A549 (cell line): ENCODE measurements around the gene PMFBP1. TPM values are rescaled to one million over a fixed set of nuclear protein-coding genes. Genes with fewer than 3 reads are reported as not detected.
A peak's percentile ranks its signal among the peaks of the same experiment; 100 is the strongest.

Source experiments
- ATAC-seq, 2 experiments: fragments of 200-7000 bp in 1 of 2; fragments of >200 bp in 1 of 2; cut with Nextera tagmentation in 1 of 2; cut with Tn5 transposase in 1 of 2; 3 replicates each; pipeline versions ENCODE4 v1.8.0 to v1.9.1; 2018 to 2020; ENCODE audit warnings: mild to moderate bottlenecking in 1 of 2, moderate library complexity in 1 of 2
- CTCF ChIA-PET: fragments of 300-600 bp; sonication (Branson Sonifier 250); formaldehyde crosslinking; extraction: SDS; loops from one replicate; lab custom pipeline; 2021; ENCODE audit warnings: antibody characterized with exemption, inconsistent platforms; lab: Yijun Ruan, JAX
- POLR2A ChIA-PET: fragments of 350-600 bp; formaldehyde crosslinking; extraction: SDS; loops from one replicate; lab custom pipeline; 2021; ENCODE audit warnings: antibody characterized with exemption, inconsistent platforms; lab: Yijun Ruan, JAX
- DNase-seq, 2 experiments: peaks; one replicate each; pipeline versions ENCODE4 v3.0.0 to v3.0.0-alpha.2; 2011 to 2016; ENCODE audit warnings: low read depth in 1 of 2, low spot score in 1 of 2
- FAIRE-seq: peaks from 2 replicates; lab custom pipeline; 2011; peaks lifted over from hg19 to GRCh38; lab: Jason Lieb, UNC
- H3K27ac ChIP-seq, 2 experiments: fragments of >200 bp; sonication (Bioruptor Twin); formaldehyde crosslinking; 3 replicates each; pipeline ENCODE4 v1.5.1; 2016 to 2017
- H3K4me1 ChIP-seq: fragments of >200 bp; sonication (Bioruptor Twin); formaldehyde crosslinking; 3 replicates; pipeline ENCODE4 v1.6.1; 2016
- H3K4me2 ChIP-seq: fragments of >200 bp; sonication (Bioruptor Twin); formaldehyde crosslinking; 3 replicates; pipeline ENCODE4 v1.6.1; 2016
- H3K4me3 ChIP-seq: fragments of >200 bp; sonication (Bioruptor Twin); formaldehyde crosslinking; 3 replicates; pipeline ENCODE4 v1.5.1; 2016
- H3K9me3 ChIP-seq: fragments of >200 bp; sonication (Bioruptor Twin); formaldehyde crosslinking; 3 replicates; pipeline ENCODE4 v1.6.1; 2016
- ATOH8 ChIP-seq: fragments of 250-450 bp; sonication (Bioruptor Pico); IDR thresholded peaks from 2 replicates; pipeline ENCODE4 v1.5.0; 2020; ENCODE audit warnings: low read depth, mild to moderate bottlenecking, moderate library complexity
- BHLHE40 ChIP-seq: IDR thresholded peaks from 2 replicates; pipeline ENCODE4 v1.6.1; 2012; ENCODE audit warnings: low read depth, low read length, inconsistent platforms
- CHD2 ChIP-seq: fragments of 150-350 bp; IDR thresholded peaks from 2 replicates; pipeline ENCODE4 v1.6.1; 2014; ENCODE audit warnings: low read length; ENCODE audit not compliant: partially characterized antibody
- CHD4 ChIP-seq: fragments of 200-600 bp; sonication (generic); IDR thresholded peaks from 2 replicates; pipeline ENCODE4 v1.6.1; 2016; ENCODE audit warnings: antibody characterized with exemption, mild to moderate bottlenecking, borderline replicate concordance
- CTCF ChIP-seq: fragments of >200 bp; sonication (Bioruptor Twin); formaldehyde crosslinking; IDR thresholded peaks from 3 replicates; pipeline ENCODE4 v1.5.1; 2016
- FOSL2 ChIP-seq, 2 experiments: fragments of 450-650 bp in 1 of 2; fragments of >200 bp in 1 of 2; sonication (Bioruptor Twin) in 1 of 2; formaldehyde crosslinking; IDR thresholded peaks; 2 replicates each; pipeline versions ENCODE4 v1.5.0 to v1.6.1; 2016 to 2020; ENCODE audit warnings: mild to moderate bottlenecking in 1 of 2, moderate library complexity in 1 of 2
- HDAC2 ChIP-seq: fragments of 200-600 bp; sonication (generic); IDR thresholded peaks from 2 replicates; pipeline ENCODE4 v1.6.1; 2016
- HES2 ChIP-seq: fragments of >200 bp; sonication (Bioruptor Twin); formaldehyde crosslinking; IDR thresholded peaks from 2 replicates; pipeline ENCODE4 v1.6.1; 2016
- HEYL ChIP-seq: fragments of 250-450 bp; sonication (Bioruptor Pico); IDR thresholded peaks from 2 replicates; pipeline ENCODE4 v1.8.0; 2021; ENCODE audit warnings: mild to moderate bottlenecking, moderate library complexity
- HOXA7 ChIP-seq: fragments of 250-450 bp; sonication (Bioruptor Pico); IDR thresholded peaks from 2 replicates; pipeline ENCODE4 v1.5.0; 2020; ENCODE audit warnings: mild to moderate bottlenecking, moderate library complexity
- HOXB13 ChIP-seq: fragments of 250-450 bp; sonication (Bioruptor Pico); IDR thresholded peaks from 2 replicates; pipeline ENCODE4 v1.5.0; 2020; ENCODE audit warnings: low read depth, mild to moderate bottlenecking, moderate library complexity
- JUN ChIP-seq, 2 experiments: fragments of >200 bp; sonication (Bioruptor Twin); formaldehyde crosslinking; IDR thresholded peaks; 2 replicates in 1 of 2; 3 replicates in 1 of 2; pipeline ENCODE4 v1.6.1; 2016 to 2017
- JUNB ChIP-seq: fragments of >200 bp; sonication (Bioruptor Twin); formaldehyde crosslinking; IDR thresholded peaks from 2 replicates; pipeline ENCODE4 v1.6.1; 2016
- KDM1A ChIP-seq: fragments of 200-600 bp; sonication (generic); IDR thresholded peaks from 2 replicates; pipeline ENCODE4 v1.6.1; 2016; ENCODE audit warnings: low read depth, mild to moderate bottlenecking
- KDM5A ChIP-seq: fragments of 200-600 bp; sonication (generic); IDR thresholded peaks from 2 replicates; pipeline ENCODE4 v1.6.1; 2016; ENCODE audit warnings: antibody characterized with exemption, mild to moderate bottlenecking
- MAX ChIP-seq: IDR thresholded peaks from 2 replicates; pipeline ENCODE4 v1.6.1; 2012
- MYC ChIP-seq: IDR thresholded peaks from 2 replicates; pipeline ENCODE4 v1.6.1; 2012; ENCODE audit warnings: mild to moderate bottlenecking, inconsistent platforms, low read length, improper control_type of control experiment, borderline replicate concordance
- NPAS2 ChIP-seq: fragments of 250-450 bp; sonication (Bioruptor Pico); IDR thresholded peaks from 2 replicates; pipeline ENCODE4 v1.8.0; 2022; ENCODE audit warnings: mild to moderate bottlenecking, moderate library complexity, borderline replicate concordance
- PBX3 ChIP-seq: IDR thresholded peaks from 2 replicates; pipeline ENCODE4 v1.6.1; 2012
- POLR2A ChIP-seq: IDR thresholded peaks from 2 replicates; pipeline ENCODE4 v1.6.1; 2012; ENCODE audit warnings: mild to moderate bottlenecking, low read length
- POLR2AphosphoS2 ChIP-seq: conservative IDR thresholded peaks from 2 replicates; pipeline ENCODE4 v1.6.1; 2012; ENCODE audit warnings: low read length, improper control_type of control experiment, inconsistent platforms
- RAD21 ChIP-seq, 2 experiments: fragments of >200 bp in 1 of 2; sonication (Bioruptor Twin) in 1 of 2; formaldehyde crosslinking in 1 of 2; IDR thresholded peaks in 1 of 2; conservative IDR thresholded peaks in 1 of 2; 2 replicates in 1 of 2; 3 replicates in 1 of 2; pipeline ENCODE4 v1.6.1; 2012 to 2018; ENCODE audit warnings: inconsistent platforms in 1 of 2
- RCOR1 ChIP-seq: fragments of 150-350 bp; IDR thresholded peaks from 2 replicates; pipeline ENCODE4 v1.6.1; 2014; ENCODE audit warnings: antibody characterized with exemption, low read length, low read depth
- RNF2 ChIP-seq: fragments of 200-600 bp; sonication (generic); IDR thresholded peaks from 2 replicates; pipeline ENCODE4 v1.6.1; 2016; ENCODE audit warnings: low read depth, mild to moderate bottlenecking, antibody characterized with exemption, moderate library complexity, borderline replicate concordance
- SMC3 ChIP-seq: fragments of >200 bp; sonication (Bioruptor Twin); formaldehyde crosslinking; IDR thresholded peaks from 3 replicates; pipeline ENCODE4 v1.6.1; 2018; ENCODE audit warnings: inconsistent platforms
- TP53 ChIP-seq: fragments of 250-450 bp; sonication (Bioruptor Pico); IDR thresholded peaks from 2 replicates; pipeline ENCODE4 v1.5.0; 2021; ENCODE audit warnings: mild to moderate bottlenecking, moderate library complexity
- USF2 ChIP-seq: fragments of 450-650 bp; IDR thresholded peaks from 2 replicates; pipeline ENCODE4 v1.6.1; 2014; ENCODE audit warnings: antibody characterized with exemption
- ZC3H11A ChIP-seq: fragments of 450-650 bp; IDR thresholded peaks from 2 replicates; pipeline ENCODE4 v1.6.1; 2014; ENCODE audit warnings: antibody characterized with exemption, mild to moderate bottlenecking
- ZFP36 ChIP-seq: fragments of 450-650 bp; IDR thresholded peaks from 2 replicates; pipeline ENCODE4 v1.6.1; 2014; ENCODE audit warnings: borderline replicate concordance; ENCODE audit not compliant: partially characterized antibody
- WGBS: methylation state at CpG from one replicate; pipeline ENCODE4 v1.1.6; 2017; ENCODE audit errors: missing lambda C conversion rate; 5-methylcytosine and 5-hydroxymethylcytosine counted together
- polyA plus RNA-seq, 4 experiments: library from polyadenylated mRNA; depleted of rRNA in 3 of 4; stranded (reverse); fragments of >200 nt; fragmentation: RNase III in 1 of 4; extraction: RNeasy Plus Mini Kit Qiagen cat#74134 plus additional on column Dnase treatment in 1 of 4; gene quantifications; 2 replicates in 3 of 4; 3 replicates in 1 of 4; pipeline ENCODE4 v1.2.3, GENCODE V29; 2011 to 2017

PMFBP1 gene
- polyA plus RNA-seq, 2 of the 4 experiments (the other 2 are of a cell fraction) = 0.05 to 0.22 TPM

- H3K27ac ChIP-seq = no peak overlapping the region
- 85% methylated on average over 6 of the region's 9 CpGs for WGBS
- TF ChIP-seq KDM5A (no peak), KDM1A (no peak), FOSL2 (IDR thresholded peaks at IDR 0.05) (no peak), FOSL2 (CRISPR knock-in tag; IDR thresholded peaks at IDR 0.05) (no peak), ATOH8 (CRISPR knock-in tag) (no peak), POLR2AphosphoS2 (no peak), HES2 (no peak), HEYL (CRISPR knock-in tag) (no peak), JUN (IDR thresholded peaks at IDR 0.05) (no peak)
- TF ChIP-seq, all 56 proteins: peak for 0
- DNase-seq (no peak), FAIRE-seq (no peak), ATAC-seq (no peak)
- Histone ChIP-seq H3K4me2 (no peak overlapping the region), H3K9me3 (no peaks in the 10 kb centered on the region), H3K4me1 (no peaks in the 10 kb centered on the region), H3K4me3 (no peak overlapping the region)
- ChIA-PET POLR2A (no interaction called here), CTCF (no interaction called here)
Measured at GRCh38 chr16:72104905-72105304, 67.0 kb downstream of the PMFBP1 start.

- 87% methylated on average over 10 of the region's 10 CpGs for WGBS
- DNase-seq (no peak), FAIRE-seq (no peak), ATAC-seq (no peak)
- Histone ChIP-seq H3K27ac (no peak overlapping the region), H3K9me3 (no peaks in the 10 kb centered on the region), H3K4me1 (no peaks in the 10 kb centered on the region), H3K4me3 (no peak overlapping the region), H3K4me2 (no peak overlapping the region)
- CTCF ChIA-PET = interaction anchor here (1.2 to 1.9 kb wide), 3 partner anchors 18 to 35 kb away, joined by 3 to 18 read pairs (median 11); no protein-coding TSS in a partner anchor
- TF ChIP-seq USF2 (no peak), ZC3H11A (no peak), SMC3 (no peak), HDAC2 (no peak)
- POLR2A ChIA-PET = no interaction called here
Measured at GRCh38 chr16:72101195-72101594, 70.8 kb downstream of the PMFBP1 start.

- FAIRE-seq = peak; percentile 59
- CTCF ChIA-PET = interaction anchor here (0.7 to 7.5 kb wide), 19 partner anchors 10 to 489 kb away, joined by 3 to 43 read pairs (median 4); no protein-coding TSS in a partner anchor
- no peak overlapping the region for H3K4me3 ChIP-seq
- H3K27ac ChIP-seq = no peak overlapping the region
- peaks cover 8% of the 10 kb centered on the region; the same call in 2 of the 3 replicates for H3K4me1 ChIP-seq
- 66% methylated on average over 12 of the region's 12 CpGs for WGBS
- no peak overlapping the region for H3K4me2 ChIP-seq
- POLR2A ChIA-PET = no interaction called here
- DNase-seq = peak; percentile 76 to 87
- H3K9me3 ChIP-seq = no peaks in the 10 kb centered on the region
- ATAC-seq = peak; percentile 94 to 98
- no peak for TF ChIP-seq MYC
- no peak for TF ChIP-seq PBX3
- no peak for TF ChIP-seq TP53 (CRISPR knock-in tag)
- no peak for TF ChIP-seq RNF2
- no peak for TF ChIP-seq POLR2A
- TF ChIP-seq JUNB = no peak
- TF ChIP-seq BHLHE40 = no peak
- peak; percentile 57 for TF ChIP-seq CTCF
- no peak for TF ChIP-seq MAX
- no peak for TF ChIP-seq CHD2
- TF ChIP-seq HOXB13 (CRISPR knock-in tag) = no peak
- TF ChIP-seq HOXA7 (CRISPR knock-in tag) = no peak
- TF ChIP-seq HDAC2 = no peak
- no peak for TF ChIP-seq RCOR1
- TF ChIP-seq HES2 = no peak
- TF ChIP-seq CHD4 = no peak
- TF ChIP-seq ZFP36 = no peak
- no peak for TF ChIP-seq KDM1A
- peak; percentile 71 to 78 for TF ChIP-seq RAD21 (conservative IDR thresholded peaks at IDR 0.05 in 1 of 2, IDR thresholded peaks at IDR 0.05 in 1 of 2)
- TF ChIP-seq USF2 = no peak
- TF ChIP-seq NPAS2 = no peak
Measured at GRCh38 chr16:72099377-72099818, 72.6 kb downstream of the PMFBP1 start.
